GM12801 (cell line): ENCODE measurements around the gene ATIC.

Experiments
- TF ChIP-seq, protein P1 (sequence below): IDR thresholded peaks from one replicate; pipeline ENCODE4 v1.5.1; 2011; ENCODE audit warnings: control low read depth; ENCODE audit not compliant: insufficient read length; ENCODE audit errors: extremely low read depth

Gene ATIC

DNA sequence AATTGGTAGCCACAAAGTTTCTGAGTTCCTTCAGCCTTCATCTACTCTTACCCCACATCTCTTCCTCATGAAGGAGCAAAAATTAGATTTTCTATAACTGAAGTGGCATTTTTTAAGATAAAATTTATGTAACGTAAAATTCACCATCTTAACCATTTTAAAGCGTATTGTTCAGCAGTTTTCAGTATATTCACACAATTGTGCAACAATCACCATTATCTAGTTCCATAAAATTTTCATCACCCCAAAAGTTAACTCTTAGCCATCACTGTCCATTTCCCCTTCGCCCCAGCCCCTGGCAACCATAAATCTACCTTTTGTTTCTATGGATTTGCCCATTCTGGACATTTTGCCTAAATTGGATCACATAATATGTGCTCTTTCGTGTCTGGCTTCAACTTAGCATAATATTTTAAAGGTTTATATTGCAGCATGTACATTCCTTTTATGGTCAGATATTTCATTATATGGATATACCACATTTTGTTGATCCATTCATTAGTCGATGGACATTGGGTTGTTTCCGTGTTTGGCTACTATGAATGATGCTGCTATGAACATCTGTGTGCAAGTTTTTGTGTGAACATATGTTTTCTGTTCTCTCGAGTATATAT lies 44.6 kb downstream of the ATIC start:
- TF ChIP-seq, protein P1, sequence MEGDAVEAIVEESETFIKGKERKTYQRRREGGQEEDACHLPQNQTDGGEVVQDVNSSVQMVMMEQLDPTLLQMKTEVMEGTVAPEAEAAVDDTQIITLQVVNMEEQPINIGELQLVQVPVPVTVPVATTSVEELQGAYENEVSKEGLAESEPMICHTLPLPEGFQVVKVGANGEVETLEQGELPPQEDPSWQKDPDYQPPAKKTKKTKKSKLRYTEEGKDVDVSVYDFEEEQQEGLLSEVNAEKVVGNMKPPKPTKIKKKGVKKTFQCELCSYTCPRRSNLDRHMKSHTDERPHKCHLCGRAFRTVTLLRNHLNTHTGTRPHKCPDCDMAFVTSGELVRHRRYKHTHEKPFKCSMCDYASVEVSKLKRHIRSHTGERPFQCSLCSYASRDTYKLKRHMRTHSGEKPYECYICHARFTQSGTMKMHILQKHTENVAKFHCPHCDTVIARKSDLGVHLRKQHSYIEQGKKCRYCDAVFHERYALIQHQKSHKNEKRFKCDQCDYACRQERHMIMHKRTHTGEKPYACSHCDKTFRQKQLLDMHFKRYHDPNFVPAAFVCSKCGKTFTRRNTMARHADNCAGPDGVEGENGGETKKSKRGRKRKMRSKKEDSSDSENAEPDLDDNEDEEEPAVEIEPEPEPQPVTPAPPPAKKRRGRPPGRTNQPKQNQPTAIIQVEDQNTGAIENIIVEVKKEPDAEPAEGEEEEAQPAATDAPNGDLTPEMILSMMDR = no peak

DNA sequence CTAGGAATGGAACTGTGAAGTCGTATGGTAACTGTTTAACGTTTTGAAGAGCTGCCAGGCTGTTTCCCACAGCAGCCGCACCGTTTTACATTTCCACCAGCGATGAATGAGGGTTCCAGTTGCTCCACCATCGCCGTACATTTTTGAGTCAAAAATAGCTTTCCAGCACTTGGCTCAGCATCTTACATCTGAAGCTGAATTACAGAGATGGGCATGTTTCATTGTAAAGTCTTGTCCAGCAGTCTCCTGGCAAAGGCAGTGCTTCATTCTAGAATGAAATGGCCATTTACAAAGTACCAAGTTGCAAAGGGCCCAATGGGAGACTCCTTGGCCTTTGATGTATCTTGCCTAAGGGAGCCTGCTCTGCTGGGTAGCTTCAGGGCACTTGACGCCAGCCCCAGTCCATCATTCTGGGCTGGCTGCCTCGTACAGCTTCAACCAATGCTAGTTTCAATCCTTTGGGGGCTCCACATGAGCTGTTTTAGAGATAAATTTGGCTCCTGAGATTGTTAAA lies 45.1 kb downstream of the ATIC start:
- TF ChIP-seq, protein P1 = no peak

DNA sequence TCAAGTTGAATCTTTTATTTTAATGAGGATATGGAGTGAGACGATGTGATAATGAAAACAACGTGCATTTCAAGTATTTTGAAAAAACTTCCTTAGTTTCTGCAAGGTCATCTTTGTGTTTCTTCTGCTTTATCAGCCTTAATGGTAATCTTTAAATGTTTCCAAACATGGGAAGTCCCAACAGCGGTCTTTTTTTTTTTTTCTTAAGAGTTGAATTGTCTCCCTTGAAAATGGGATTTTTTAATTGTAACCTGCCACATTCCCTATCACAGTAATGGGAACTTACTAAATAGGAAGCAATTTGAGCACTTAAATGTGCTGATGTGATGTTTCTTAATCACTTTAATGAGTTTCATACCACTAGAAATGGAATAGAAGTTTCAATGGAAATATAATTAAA lies 45.8 kb downstream of the ATIC start:
- TF ChIP-seq, protein P1 = no peak

DNA sequence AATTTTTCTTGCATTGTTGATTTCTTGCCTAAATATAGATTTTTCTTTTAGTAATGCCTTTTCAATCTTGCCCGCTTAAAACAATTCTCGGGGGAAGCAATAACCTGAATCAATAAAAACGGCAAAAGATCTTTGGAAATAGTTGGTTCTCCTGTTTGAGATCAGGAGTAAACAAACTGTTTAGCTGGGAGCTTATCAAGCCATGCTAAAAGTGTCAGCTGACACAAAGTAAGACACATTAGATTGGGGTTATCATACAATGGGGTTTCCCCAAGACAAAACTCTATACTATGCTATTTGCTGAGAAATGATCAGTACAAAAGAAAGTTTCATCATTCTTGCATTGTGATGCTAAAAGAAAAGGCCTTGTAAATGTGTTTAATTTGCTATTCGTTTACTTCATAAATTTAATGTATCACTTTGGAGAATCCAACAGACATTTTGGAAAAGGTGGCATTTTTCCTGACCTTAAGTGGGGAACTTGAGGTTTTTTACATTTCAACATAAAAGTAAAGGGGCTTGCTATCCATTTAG lies 46.5 kb downstream of the ATIC start:
- TF ChIP-seq, protein P1 = no peak

DNA sequence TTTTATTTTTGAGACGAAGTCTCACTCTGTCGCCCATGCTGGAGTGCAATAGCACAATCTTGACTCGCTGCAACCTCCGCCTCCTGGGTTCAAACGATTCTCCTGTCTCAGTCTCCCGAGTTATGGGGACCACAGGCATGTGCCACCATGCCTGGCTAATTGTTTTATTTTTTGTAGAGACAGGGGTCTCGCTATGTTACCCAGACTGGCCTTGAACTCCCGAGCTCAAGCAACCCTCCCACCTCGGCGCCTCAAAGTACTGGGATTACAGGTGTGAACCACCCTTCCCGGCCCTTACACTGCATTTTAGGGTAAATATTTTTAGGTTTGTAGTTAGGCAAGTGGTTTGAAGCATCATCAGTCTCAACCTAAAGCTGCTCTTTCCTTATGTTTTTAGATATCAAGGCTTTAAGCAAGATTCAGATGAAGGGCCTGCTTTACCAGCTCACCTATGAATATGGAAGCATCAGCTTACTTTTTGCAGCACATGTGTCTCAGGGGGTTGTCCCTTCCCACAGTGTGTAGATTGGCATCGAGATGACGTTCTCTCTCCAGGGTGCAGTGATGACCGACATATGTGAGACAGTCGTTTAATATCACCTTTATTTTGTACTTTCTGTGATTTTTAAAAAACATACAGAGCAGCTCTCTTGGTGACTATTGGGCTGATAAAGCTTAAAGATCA lies 47.2 kb downstream of the ATIC start:
- TF ChIP-seq, protein P1 = no peak

DNA sequence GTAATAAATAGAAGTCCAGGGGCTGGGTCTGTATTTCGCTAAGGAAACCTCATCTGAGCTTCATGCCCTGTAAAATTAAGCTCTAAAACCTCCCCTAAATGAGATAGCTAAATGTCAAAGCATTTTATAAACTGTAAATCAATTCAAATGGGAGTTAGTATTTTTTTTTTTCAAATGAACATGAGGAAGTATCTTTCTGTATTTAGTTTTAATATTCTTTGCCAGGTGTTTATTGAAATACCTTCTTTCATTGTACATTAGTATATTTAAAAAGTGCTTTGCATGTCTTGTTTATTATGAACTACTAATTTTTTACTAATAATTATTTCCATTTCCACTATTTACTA lies 47.7 kb downstream of the ATIC start:
- TF ChIP-seq, protein P1 = no peak

DNA sequence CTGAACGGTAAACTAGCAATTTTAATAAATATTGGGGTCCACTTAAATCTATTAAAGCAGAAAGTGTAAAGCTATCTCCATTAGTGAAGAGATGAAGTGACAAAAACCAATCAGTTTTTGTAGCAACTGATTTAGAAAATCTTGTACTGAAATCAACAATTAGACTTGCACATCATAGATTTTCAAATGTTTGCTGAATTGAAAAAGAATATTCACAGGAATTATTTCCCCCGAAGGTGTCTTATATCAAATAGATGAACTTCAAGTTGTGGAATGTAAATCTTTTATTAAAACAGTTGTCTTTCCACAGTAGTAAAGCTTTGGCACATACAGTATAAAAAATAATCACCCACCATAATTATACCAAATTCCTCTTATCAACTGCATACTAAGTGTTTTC lies 48.7 kb downstream of the ATIC start:
- TF ChIP-seq, protein P1 = no peak
